Prostate gland (tissue), 2 donors: ENCODE data around the gene LRRC2.

Experiments
- CTCF ChIP-seq, 4 experiments: fragments of 200-600 bp in 2 of 4; fragments of 450-650 bp in 2 of 4; sonication (generic) in 2 of 4; IDR thresholded peaks; 1 replicate in 3 of 4; 2 replicates in 1 of 4; pipeline ENCODE4 v1.5.1; 2016 to 2019; ENCODE audit warnings: antibody characterized with exemption in 4 of 4, mild to moderate bottlenecking in 2 of 4, moderate library complexity in 2 of 4
- POLR2AphosphoS5 ChIP-seq: sonication (generic); formaldehyde crosslinking; IDR thresholded peaks from one replicate; pipeline ENCODE4 v1.6.1; 2017; ENCODE audit warnings: antibody characterized with exemption

GRCh38 chr3:46585799-46586693, 19.9 kb upstream of the LRRC2 start:
- TF ChIP-seq POLR2AphosphoS5 (no peak), CTCF (IDR thresholded peaks at IDR 0.05) (no peak)
